Glomerular visceral epithelial cell (primary cell): ENCODE results near the gene KRTAP3-2.

ENCODE experiments used
- DNase-seq: peaks from one replicate; pipeline ENCODE4 v3.0.0-alpha.2; 2016; ENCODE audit errors: extremely low spot score

Gene KRTAP3-2

DNA sequence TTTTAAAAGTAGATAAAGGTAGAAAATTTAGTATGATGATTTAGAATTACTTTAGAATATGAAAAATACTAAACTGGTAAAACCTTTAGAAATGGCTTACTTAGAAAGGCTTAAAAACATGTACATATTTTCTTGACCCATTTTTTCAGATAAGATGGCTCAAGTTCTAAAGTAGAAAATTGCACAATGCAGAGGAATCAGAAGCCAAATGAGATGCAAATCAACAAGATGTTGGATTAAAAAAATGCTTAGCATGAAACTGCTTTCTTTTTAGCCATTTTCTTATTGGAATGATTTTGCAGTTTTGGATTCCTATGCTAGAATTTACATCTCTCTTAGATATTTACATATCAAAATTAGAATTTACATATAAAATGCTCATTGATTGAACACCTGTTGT, 10.7 kb upstream of the KRTAP3-2 start:
- no peak for DNase-seq

- DNase-seq, result no peak
Observed at GRCh38 chr17:41009936-41010335, 10.2 kb upstream of the KRTAP3-2 start.

DNA sequence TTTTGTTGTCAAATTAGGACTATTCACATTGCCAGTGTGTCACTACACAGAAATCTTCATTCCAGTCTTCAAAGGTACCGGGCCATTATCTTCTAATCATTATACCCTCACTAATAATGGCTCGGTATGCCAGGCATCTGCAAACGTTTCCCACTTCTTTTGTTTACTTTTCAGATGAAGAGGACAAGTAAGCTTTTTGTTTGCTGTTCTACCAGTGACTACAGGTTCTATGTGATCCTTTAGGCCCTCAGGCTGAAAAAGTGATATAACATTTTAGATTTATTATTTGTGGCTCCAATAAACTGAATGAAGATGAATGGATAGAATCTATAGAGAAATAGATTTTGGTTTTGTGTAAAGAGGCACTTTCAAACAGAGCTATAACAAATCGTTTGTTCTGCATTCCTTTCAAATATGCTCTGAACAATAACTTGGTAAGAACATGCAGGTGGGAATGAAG, 9.6 kb upstream of the KRTAP3-2 start:
- DNase-seq, result no peak

DNA sequence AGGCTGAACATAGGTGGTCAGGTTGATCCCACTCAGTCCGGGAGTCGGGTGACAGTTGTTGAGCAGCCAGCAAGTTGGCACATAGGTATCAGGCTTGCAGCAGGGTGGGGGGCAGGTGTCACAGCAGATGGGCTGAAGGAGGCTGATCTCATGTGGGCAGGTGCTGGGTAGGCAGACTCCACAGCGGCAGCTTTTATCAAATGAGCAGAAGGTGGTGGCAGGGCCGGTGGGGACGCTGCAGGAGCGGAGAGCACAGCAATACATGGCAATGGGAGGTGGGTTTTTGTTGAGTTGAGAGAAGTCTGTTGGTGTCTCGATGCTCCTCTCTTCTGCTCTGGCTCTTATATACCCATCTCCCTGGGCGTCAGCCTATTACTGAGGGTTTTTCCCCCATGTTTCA, 9.1 kb upstream of the KRTAP3-2 start, which contains the start of gene KRTAP3-1:
TSS of gene KRTAP3-1 (minus strand) at position 318 of the 400 bp plus-strand sequence. CDS start at position 264, 54 bp downstream.
- DNase-seq, result no peak

DNA sequence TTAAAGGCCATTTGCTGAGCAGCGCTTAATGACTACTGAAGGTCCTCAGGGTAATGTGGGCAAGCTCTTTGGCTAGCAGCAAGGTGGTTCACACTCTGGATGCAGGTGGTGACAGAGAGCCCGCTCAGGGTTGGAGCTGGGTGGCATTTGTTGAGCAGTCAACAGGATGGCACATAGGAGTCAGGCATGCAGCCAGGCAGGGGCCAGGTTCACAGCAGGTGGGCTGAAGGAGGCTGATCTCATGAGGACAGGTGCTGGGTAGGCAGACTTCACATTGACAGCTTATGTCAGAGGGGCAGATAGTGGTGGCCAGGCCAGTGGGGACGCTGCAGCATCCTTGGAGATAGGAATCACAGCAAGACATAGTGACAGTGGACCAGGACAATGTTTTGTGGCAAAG, 4.7 kb upstream of the KRTAP3-2 start:
- no peak for DNase-seq

DNA sequence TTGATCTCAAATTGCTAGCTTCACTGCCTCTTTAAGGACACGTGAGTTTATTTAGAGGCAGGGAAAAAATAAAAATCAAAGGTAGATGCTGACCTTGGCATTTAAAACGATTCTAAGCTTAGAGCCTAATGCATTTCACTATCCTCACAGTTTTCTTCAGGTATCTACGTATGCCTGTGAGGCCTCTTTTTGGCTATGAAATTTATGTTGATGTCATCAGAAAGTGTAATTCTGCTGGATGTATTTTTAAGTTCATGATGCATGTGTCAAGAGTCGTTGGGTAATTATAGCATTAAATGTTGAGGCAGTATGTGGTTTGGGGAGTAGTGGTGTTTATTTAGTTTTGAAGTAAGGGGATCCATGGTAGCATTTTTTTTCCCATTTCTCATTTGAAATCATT, 4.2 kb upstream of the KRTAP3-2 start:
- no peak for DNase-seq

GRCh38 chr17:41002814-41003213, 3.1 kb upstream of the KRTAP3-2 start:
- DNase-seq, result peak; percentile 26

DNA sequence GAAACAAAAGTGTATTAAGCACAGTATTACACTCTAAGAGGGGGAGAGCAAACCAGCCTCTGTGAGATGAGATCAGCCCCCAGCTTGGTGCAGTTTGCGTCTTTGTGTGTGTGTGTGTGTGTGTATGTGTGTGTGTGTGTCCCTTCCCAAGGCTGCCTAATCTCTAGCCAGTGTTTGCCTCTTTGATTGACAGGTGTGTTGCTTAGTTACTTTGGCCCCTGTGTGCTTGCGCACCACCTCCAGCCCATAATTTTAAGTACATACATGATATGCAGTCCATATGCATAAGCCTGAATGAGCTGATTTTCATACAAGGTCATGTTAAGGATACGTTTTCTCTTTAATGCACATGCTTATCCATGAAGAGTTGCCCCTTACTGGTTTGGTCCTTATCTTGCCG, 2.1 kb upstream of the KRTAP3-2 start:
- no peak for DNase-seq

DNA sequence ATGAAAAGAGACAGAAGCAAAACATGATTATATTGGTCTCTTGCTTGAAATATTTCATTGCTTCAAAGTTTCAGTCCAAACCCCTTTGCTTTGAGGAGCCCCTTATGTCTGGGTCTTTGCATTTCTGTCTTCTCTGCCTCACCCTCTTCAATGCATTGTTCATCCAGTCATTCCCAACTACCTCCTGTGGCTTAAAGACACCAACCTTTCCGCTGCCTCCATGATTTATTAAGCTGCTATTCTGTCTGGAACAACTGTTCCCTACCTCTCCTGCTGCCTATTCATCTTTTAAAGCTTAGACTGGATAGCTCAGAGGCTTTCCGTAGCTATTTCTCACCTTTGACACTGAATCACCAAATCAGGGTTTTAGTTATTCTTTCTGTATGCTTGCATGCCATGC, 2.3 kb downstream of the KRTAP3-2 start:
- no peak for DNase-seq

DNA sequence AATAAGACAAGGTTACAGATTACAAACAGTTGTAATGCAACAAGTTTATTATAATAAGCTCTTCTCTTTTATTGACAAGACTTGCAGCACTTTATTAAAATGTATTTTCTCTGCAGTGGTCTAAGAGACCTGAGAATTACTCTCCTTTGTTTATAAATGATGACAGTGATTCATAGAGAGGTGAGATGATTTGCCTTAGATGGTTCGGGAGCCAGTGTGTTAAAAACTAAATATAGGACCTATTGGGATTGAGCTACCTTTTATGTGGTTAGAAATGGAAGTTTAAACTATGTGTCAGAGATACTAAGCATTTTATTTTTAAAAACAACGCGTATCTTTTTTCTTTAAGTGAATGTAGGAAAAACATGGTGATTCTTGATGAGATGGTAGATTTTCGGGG, 2.9 kb downstream of the KRTAP3-2 start:
- DNase-seq, result no peak

GRCh38 chr17:40995116-40995515, 4.6 kb downstream of the KRTAP3-2 start:
- no peak for DNase-seq

DNA sequence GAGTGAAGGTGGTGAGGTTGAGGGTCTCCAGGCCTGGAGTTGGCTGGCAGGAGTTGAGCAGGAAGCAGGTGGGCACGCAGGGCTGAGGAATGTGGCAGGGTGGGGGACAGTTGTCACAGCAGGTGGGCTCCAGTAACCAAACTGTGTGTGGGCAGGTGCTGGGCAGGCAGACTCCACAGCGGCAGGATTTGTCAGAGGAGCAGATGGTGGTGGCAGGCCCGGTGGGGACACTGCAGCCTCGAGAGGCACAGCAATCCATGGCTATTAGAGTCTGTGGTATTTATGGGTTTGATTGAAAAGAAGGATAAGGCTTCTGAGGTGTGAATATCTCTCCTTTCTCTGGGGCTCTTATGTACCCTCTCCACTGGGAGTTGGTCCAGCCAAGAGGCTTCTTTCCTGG, 5.9 kb downstream of the KRTAP3-2 start, which contains the start of gene KRTAP3-3:
TSS of gene KRTAP3-3 (minus strand) at position 326 of the 400 bp plus-strand sequence. CDS start at position 259, 67 bp downstream.
- DNase-seq, result no peak

DNA sequence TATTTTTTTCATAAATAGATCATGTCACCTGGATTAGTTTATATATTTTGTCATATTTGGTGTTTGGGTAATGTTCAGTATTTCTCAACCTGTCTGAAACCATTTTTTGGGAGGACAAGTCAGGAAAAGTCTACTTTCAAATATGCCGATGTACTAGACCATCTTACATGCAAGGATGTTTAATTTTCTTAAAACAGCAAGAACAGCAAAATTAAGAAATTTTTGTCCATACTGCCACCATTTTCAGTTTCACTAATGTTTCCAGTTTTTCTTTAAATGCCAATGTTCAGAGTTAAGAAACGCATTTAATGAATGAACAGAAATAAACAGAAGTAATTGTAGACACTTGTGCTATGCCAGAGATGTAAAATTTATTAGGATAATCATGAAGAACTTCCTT, 6.6 kb downstream of the KRTAP3-2 start:
- DNase-seq, result no peak

- no peak for DNase-seq
Observed at GRCh38 chr17:40992666-40993065, 7.0 kb downstream of the KRTAP3-2 start.

GRCh38 chr17:40986920-40987319, 12.8 kb downstream of the KRTAP3-2 start:
- no peak for DNase-seq

DNA sequence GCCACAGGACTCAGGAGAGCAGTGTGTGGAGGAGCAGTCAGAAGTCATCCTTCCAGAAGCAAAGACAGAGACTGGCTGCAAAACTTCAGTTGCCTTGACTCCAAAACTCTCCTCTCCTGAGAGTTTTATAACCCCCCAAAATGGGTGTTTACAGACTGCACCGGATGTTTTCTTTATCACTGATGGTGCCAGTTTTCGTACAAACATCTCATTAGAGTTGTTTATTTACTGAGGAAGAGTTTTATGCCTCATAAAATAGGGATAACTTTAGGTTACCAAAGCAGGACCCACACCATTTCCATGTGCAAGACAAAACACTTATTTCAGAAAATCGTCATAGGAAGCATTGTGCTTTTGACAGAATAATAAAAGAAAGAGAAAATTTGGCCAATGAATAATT, 15.5 kb downstream of the KRTAP3-2 start, which contains the start of gene KRT40:
TSS of gene KRT40 (minus strand) at position 101 of the 400 bp plus-strand sequence. CDS start at position 48, 53 bp downstream.
- no peak for DNase-seq

- no peak for DNase-seq
Observed at GRCh38 chr17:40981115-40981514, 18.6 kb downstream of the KRTAP3-2 start.

DNA sequence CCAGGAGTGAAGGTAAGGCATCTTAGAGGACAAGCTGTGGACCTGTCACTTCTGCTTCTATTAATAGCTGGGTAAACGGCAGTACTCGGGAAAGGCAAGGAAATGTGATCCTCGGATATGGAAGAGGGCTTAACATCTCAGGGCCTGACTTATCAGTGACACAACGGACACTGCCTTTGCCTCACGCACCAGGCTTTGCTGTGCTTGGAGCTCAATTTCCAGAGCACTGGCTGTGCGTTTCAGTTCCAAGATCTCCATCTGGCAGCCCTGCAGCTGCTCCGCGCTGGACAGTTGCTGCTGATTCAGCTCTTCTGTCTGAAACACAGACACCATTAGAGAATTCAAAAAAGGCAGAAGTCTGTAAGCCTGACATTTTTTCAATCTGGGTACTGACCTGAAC, 19.1 kb downstream of the KRTAP3-2 start:
- DNase-seq, result no peak

DNA sequence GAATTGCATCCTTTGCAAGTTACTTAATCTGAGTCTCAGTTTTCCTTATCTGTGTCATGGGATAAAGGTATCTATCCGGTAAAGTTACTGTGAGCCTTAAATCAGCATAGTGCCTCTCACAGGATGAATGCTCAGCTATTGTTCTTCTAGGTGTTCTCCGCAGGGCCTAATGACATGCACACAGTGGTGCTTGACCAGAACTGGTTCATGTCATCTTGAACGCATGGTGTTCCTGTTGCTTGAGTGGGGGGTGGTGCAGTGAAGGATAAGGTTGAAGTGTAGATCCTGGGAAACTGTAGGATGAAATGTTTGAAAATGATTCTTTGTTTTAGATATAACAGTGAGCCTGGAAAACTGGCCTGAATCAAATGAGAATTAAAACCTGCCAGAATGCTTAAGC, 19.6 kb downstream of the KRTAP3-2 start:
- no peak for DNase-seq

DNA sequence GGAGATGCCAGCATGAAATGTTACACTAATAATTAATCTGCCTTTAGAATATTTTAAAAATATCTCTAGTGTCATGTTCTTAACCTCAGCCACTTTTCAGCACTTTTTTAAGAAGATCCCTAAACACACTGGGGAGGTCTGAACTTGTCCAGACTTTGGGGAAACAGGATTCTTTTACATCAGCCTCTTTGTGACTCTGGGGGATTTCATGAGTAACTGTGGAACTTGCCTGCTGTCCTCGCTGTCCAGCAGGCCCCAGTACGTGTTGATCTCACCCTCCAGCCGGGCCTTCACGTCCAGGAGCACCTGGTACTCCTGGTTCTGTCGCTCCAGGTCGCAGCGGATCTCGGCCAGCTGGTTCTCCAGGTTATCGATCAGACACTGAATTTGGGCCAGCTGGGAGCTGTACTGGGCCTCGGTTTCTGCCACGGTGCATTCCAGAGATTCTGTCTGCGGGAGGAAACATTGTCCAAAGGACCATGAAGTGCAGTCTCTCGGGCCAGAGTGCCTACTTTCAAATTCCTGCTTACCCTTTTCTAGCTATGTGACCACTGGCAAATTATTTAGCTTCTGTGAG, 21.0 kb downstream of the KRTAP3-2 start:
- DNase-seq, result no peak

GRCh38 chr17:40975516-40975915, 24.2 kb downstream of the KRTAP3-2 start:
- DNase-seq, result no peak

GRCh38 chr17:40974366-40974765, 25.3 kb downstream of the KRTAP3-2 start:
- no peak for DNase-seq

DNA sequence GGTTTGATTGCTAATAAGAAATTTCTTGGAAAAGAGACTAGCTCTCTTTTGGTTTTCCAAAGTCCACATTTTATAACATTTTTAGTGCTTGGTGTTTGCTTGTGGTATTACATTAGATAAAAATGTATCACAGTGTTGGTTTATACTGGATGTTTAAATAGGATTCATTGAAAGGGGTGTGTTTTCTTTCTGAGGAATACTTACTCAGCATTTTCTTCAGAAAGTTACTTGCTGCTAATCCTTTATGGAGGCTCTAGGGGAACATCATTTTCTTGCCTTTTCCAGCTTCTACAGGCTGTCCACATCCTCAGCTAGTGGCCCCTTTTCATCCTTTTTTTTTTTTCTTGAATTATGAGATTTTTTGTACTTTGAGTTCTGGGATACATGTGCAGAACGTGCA, 32.1 kb downstream of the KRTAP3-2 start:
- no peak for DNase-seq

DNA sequence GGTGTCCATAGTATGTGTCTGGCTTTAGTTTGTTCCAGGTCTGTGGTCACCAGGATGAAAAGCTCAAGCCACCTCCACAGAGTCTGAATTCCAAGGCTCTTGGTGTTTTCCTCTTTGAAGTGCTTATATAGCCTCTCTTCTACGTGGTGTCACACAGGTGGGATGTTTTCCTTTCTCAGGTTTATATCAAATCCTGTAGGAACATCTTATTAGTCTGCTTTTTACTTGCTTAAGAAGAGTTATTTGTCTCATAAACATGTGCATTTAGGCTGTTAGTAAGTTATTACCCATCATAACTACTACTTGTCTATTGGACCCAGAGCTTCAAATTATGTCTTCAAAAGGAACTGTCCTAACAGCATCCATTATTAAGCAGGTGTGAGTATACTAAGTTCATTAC, 32.9 kb downstream of the KRTAP3-2 start, which contains the start of gene KRT39:
TSS of gene KRT39 (minus strand) at position 101 of the 400 bp plus-strand sequence. CDS start at position 9, 92 bp downstream.
- no peak for DNase-seq
